ENCODE measurements around the gene NIT2. TPM values are rescaled to one million over a fixed set of nuclear protein-coding genes. Genes with fewer than 3 reads are reported as not detected.

Gene NIT2
- total RNA-seq, 2 donors from 2014 or later: 25.5 to 29.2 TPM

DNA sequence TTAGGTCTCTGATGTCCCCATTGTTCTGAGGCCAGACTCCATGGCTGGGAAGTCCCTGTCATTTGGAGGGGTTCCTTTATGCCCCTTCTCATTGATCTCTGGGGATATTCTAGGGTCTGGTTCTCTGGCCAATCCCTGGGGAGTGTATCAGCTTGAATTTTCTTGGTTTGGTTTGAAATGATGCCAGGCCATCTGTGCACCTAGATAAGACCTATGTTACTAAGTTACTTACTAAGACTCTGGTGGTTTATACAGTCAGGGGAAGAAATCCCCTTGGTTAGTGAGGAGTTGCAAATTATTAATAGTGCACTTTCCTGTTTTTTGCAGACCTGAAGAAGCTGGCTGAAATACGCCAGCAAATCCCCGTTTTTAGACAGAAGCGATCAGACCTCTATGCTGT is 20.3 kb downstream of the NIT2 start:
- intact Hi-C loops (cut with DNase I): no loop called here
- no peaks in the 10 kb centered on the region for H3K36me3 ChIP-seq
- no peak overlapping the region for H3K27ac ChIP-seq
- H3K4me3 ChIP-seq: no peak overlapping the region
- DNase-seq: no peak
- H3K9me3 ChIP-seq: no peaks in the 10 kb centered on the region
- H3K9ac ChIP-seq (ENCODE audit: low read depth in 2 of 2, low read length in 2 of 2): no peak overlapping the region
- TF ChIP-seq CTCF (IDR thresholded peaks at IDR 0.05): no peak
- no peaks in the 10 kb centered on the region for H3K27me3 ChIP-seq
- H3K4me1 ChIP-seq: no peaks in the 10 kb centered on the region

DNA sequence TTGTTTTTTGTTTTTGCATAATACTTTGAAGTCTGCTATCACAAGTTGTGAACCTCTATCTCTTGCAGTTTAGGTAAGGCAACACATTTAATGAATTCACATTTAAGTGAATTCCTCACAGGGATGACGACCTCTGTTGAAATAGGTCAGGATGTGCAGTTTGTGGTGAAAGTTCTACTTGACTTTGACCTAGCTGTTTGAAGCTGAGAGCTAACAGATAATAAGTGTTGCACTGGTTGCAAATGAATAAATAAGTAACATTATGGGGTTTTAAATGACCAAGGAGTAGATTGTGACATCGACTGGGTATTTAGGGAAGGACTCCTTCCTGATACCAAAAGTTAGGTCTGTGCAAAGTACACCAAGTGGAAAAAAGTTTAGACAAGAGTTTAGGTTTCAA is 23.9 kb downstream of the NIT2 start:
- H3K9ac ChIP-seq (ENCODE audit: low read depth in 2 of 2, low read length in 2 of 2): no peak overlapping the region
- TF ChIP-seq CTCF (IDR thresholded peaks at IDR 0.05): no peak
- no peaks in the 10 kb centered on the region for H3K36me3 ChIP-seq
- intact Hi-C loops (cut with DNase I): no loop called here
- no peaks in the 10 kb centered on the region for H3K9me3 ChIP-seq
- H3K4me1 ChIP-seq: no peaks in the 10 kb centered on the region
- no peak overlapping the region for H3K27ac ChIP-seq
- no peaks in the 10 kb centered on the region for H3K27me3 ChIP-seq
- no peak for DNase-seq
- no peak overlapping the region for H3K4me3 ChIP-seq

GRCh38 chr3:100359035-100359434 is 24.5 kb downstream of the NIT2 start:
- H3K27me3 ChIP-seq: no peaks in the 10 kb centered on the region
- no peaks in the 10 kb centered on the region for H3K4me1 ChIP-seq
- no peak for DNase-seq
- no peaks in the 10 kb centered on the region for H3K36me3 ChIP-seq
- no peak overlapping the region for H3K4me3 ChIP-seq
- intact Hi-C loops (cut with DNase I): no loop called here
- H3K9me3 ChIP-seq: no peaks in the 10 kb centered on the region
- no peak overlapping the region for H3K27ac ChIP-seq
- no peak overlapping the region for H3K9ac ChIP-seq (ENCODE audit: low read depth in 2 of 2, low read length in 2 of 2)
- no peak for TF ChIP-seq CTCF (IDR thresholded peaks at IDR 0.05)

DNA sequence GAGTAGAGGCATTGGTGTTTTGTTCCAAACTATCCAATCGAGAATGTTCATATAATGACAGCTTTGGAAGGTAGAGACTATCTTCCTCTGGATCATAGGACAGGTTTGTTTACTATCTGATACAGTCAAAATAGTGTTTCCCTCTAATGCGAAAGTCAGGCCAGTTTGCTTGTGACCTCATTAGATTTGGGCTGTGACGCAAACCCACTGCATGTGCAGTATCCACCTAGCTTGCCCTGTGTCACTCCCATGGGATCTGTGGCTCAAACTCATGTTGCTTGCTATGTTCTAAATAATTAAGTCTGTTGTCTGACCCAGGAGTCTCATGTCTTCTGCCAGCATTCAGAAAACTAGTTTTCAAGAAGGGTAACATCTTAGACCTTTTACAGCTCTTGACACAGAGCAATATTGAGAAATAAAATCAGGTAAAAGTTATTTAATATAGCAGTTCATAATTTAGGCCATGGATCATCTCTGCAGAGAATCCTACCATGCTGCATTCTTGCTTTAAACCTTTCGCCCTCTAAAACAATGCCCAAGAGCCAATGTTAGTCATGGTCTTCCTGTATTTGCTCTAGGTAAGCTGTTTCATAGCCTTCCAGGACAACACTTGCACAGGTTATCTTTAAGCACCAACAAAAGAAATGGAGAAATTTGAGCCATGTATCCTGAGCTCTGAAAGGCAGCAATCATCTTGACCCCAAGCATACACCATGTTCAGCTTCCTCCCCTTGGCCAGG is 26.4 kb downstream of the NIT2 start:
- no peak for TF ChIP-seq CTCF (IDR thresholded peaks at IDR 0.05)
- Histone ChIP-seq H3K27ac (no peak overlapping the region), H3K9me3 (no peaks in the 10 kb centered on the region), H3K27me3 (no peaks in the 10 kb centered on the region), H3K9ac (ENCODE audit: low read depth in 2 of 2, low read length in 2 of 2) (no peak overlapping the region), H3K4me1 (no peaks in the 10 kb centered on the region), H3K4me3 (no peak overlapping the region), H3K36me3 (peaks cover 4% of the 10 kb centered on the region)
- intact Hi-C loops (cut with DNase I): no loop called here
- DNase-seq: no peak

DNA sequence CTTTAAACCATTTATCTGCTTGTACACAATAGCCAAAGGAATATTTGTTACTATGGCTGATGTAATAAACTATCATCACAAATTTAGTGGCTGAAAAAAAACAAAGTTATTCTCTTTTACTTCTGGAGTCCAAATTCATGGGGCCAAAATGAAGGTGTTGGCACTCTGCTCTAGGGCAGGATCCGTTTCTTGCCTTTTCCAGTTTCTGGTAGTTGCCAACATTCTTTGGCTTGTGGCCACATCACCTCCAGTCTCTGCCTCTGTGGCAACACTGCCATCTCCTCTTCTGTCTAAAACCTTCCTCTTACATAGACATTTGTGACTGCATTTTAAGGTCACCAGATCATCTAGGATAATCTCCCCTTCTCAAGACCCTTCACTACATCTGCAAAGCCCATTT is 27.3 kb downstream of the NIT2 start:
- Histone ChIP-seq H3K27me3 (no peaks in the 10 kb centered on the region), H3K4me3 (no peak overlapping the region), H3K36me3 (peaks cover 5% of the 10 kb centered on the region), H3K9ac (ENCODE audit: low read depth in 2 of 2, low read length in 2 of 2) (no peak overlapping the region), H3K27ac (no peak overlapping the region), H3K9me3 (no peaks in the 10 kb centered on the region), H3K4me1 (no peaks in the 10 kb centered on the region)
- DNase-seq: no peak
- intact Hi-C loops (cut with DNase I): no loop called here
- no peak for TF ChIP-seq CTCF (IDR thresholded peaks at IDR 0.05)

Measured in colonic mucosa (tissue), 4 donors.